ENCODE data around the gene NTPCR.

- TF ChIP-seq, protein P1, sequence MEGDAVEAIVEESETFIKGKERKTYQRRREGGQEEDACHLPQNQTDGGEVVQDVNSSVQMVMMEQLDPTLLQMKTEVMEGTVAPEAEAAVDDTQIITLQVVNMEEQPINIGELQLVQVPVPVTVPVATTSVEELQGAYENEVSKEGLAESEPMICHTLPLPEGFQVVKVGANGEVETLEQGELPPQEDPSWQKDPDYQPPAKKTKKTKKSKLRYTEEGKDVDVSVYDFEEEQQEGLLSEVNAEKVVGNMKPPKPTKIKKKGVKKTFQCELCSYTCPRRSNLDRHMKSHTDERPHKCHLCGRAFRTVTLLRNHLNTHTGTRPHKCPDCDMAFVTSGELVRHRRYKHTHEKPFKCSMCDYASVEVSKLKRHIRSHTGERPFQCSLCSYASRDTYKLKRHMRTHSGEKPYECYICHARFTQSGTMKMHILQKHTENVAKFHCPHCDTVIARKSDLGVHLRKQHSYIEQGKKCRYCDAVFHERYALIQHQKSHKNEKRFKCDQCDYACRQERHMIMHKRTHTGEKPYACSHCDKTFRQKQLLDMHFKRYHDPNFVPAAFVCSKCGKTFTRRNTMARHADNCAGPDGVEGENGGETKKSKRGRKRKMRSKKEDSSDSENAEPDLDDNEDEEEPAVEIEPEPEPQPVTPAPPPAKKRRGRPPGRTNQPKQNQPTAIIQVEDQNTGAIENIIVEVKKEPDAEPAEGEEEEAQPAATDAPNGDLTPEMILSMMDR (IDR thresholded peaks at IDR 0.05), result no peak
- TF ChIP-seq POLR2AphosphoS5 (IDR thresholded peaks at IDR 0.05), result no peak
- TF ChIP-seq EP300 (IDR thresholded peaks at IDR 0.05; ENCODE audit: low read depth), result no peak
- TF ChIP-seq POLR2A (IDR thresholded peaks at IDR 0.05), result no peak
These were observed 44.0 kb upstream of the NTPCR start for GRCh38 chr1:232906441-232906840.

Data from transverse colon (tissue), 4 donors.